HTERT RPE-1 (cell line): Measurements from ENCODE around the gene PERM1.
"Not testable (repeated sequence)": the region's sequence is repeated elsewhere in the genome, so short reads cannot be mapped to it uniquely, and the experiment has no call there.

Experiments
- in situ Hi-C: fragments of 300-500 bp; cut with MboI; formaldehyde crosslinking; loops from 4 replicates; pipeline ENCODE4 v1.14.3; 2020; ENCODE audit warnings: low sequenced_read_pairs

The PERM1 gene

GRCh38 chr1:978835-979743, 2.8 kb downstream of the PERM1 start:
- in situ Hi-C loops: no loop called here

- in situ Hi-C loops: no loop called here
Measured at GRCh38 chr1:978069-978834, 3.6 kb downstream of the PERM1 start.

- in situ Hi-C loops: not testable (repeated sequence)
Measured at GRCh38 chr1:976791-977190, 5.1 kb downstream of the PERM1 start.

GRCh38 chr1:975896-976683, 5.8 kb downstream of the PERM1 start:
- in situ Hi-C loops: no loop called here

GRCh38 chr1:975365-975764, 6.5 kb downstream of the PERM1 start:
- in situ Hi-C loops: no loop called here

- in situ Hi-C loops: no loop called here
Measured at GRCh38 chr1:974687-975328, 7.1 kb downstream of the PERM1 start.

- in situ Hi-C loops: no loop called here
Measured at GRCh38 chr1:974293-974640, 7.6 kb downstream of the PERM1 start.

- in situ Hi-C loops: no loop called here
Measured at GRCh38 chr1:973459-974292, 8.2 kb downstream of the PERM1 start.

- in situ Hi-C loops: no loop called here
Measured at GRCh38 chr1:972726-973458, 9.0 kb downstream of the PERM1 start.

GRCh38 chr1:971751-972506, 10.0 kb downstream of the PERM1 start:
- in situ Hi-C loops: no loop called here

GRCh38 chr1:970973-971730, 10.7 kb downstream of the PERM1 start:
- in situ Hi-C loops: no loop called here

- in situ Hi-C loops: no loop called here
Measured at GRCh38 chr1:970242-970972, 11.5 kb downstream of the PERM1 start.

GRCh38 chr1:969260-969855, 12.5 kb downstream of the PERM1 start:
- in situ Hi-C loops: no loop called here

GRCh38 chr1:967466-968343, 14.2 kb downstream of the PERM1 start:
- in situ Hi-C loops: no loop called here

GRCh38 chr1:966704-967300, 15.1 kb downstream of the PERM1 start:
- in situ Hi-C loops: no loop called here
